Gastroesophageal sphincter (tissue), 4 donors: ENCODE data around the gene CPEB1. TPM values are rescaled to one million over a fixed set of nuclear protein-coding genes. Genes with fewer than 3 reads are reported as not detected.

Experiments used
- ATAC-seq: fragments of 150-250 bp; one replicate; pipeline ENCODE4 v1.9.1; 2016; ENCODE audit warnings: mild to moderate bottlenecking, moderate library complexity
- H3K27ac ChIP-seq, 4 donors: fragments of 200-600 bp; sonication (generic) in 3 of 4; 1 replicate in 3 of 4; 2 replicates in 1 of 4; pipeline ENCODE4 v1.5.1; 2016 to 2019
- H3K27me3 ChIP-seq: fragments of 200-600 bp; sonication (generic); one replicate; pipeline ENCODE4 v1.5.1; 2019
- H3K36me3 ChIP-seq, 2 donors: fragments of 200-600 bp; sonication (generic); one replicate each; pipeline ENCODE4 v1.5.1; 2019; ENCODE audit warnings: control low read depth in 1 of 2
- H3K4me1 ChIP-seq, 3 donors: fragments of 200-600 bp; sonication (generic); 1 replicate in 2 of 3; 2 replicates in 1 of 3; pipeline ENCODE4 v1.5.1; 2016 to 2019; ENCODE audit warnings: control low read depth in 2 of 3
- H3K4me3 ChIP-seq, 2 donors: fragments of 200-600 bp; sonication (generic); one replicate each; pipeline ENCODE4 v1.5.1; 2019; ENCODE audit warnings: mild to moderate bottlenecking in 1 of 2, moderate library complexity in 1 of 2
- H3K9me3 ChIP-seq, 3 donors: fragments of 200-600 bp; sonication (generic); one replicate each; pipeline ENCODE4 v1.5.1; 2017 to 2019; ENCODE audit warnings: control low read depth in 2 of 3
- CTCF ChIP-seq, 4 experiments: fragments of 200-600 bp in 2 of 4; fragments of 450-650 bp in 2 of 4; sonication (generic) in 1 of 4; IDR thresholded peaks; one replicate each; pipeline ENCODE4 v1.5.1; 2017 to 2019; ENCODE audit warnings: antibody characterized with exemption in 4 of 4, mild to moderate bottlenecking in 2 of 4, moderate library complexity in 2 of 4
- EP300 ChIP-seq: sonication (generic); formaldehyde crosslinking; IDR thresholded peaks from one replicate; pipeline ENCODE4 v1.6.1; 2017; ENCODE audit warnings: antibody characterized with exemption, mild to moderate bottlenecking
- POLR2A ChIP-seq, 2 donors: fragments of 450-650 bp; IDR thresholded peaks; one replicate each; pipeline ENCODE4 v1.6.1; 2017; ENCODE audit warnings: antibody characterized with exemption in 2 of 2, mild to moderate bottlenecking in 2 of 2, moderate library complexity in 1 of 2
- POLR2AphosphoS5 ChIP-seq: sonication (generic); formaldehyde crosslinking; IDR thresholded peaks from one replicate; pipeline ENCODE4 v1.6.1; 2017; ENCODE audit warnings: antibody characterized with exemption
- WGBS, 2 donors: methylation state at CpG; one replicate each; pipeline ENCODE4 v1.1.5; 2018; ENCODE audit warnings: low coverage in 1 of 2; 5-methylcytosine and 5-hydroxymethylcytosine counted together
- total RNA-seq, 4 donors: library from RNA; depleted of rRNA; stranded (reverse); fragments of >200 nt; gene quantifications; one replicate each; pipeline ENCODE4 v1.1.0, GENCODE V29; 2016

The CPEB1 gene
- total RNA-seq, 4 donors from 2014 or later: 3.2 to 7.8 (median 5.3) TPM

GRCh38 chr15:82680200-82681102 is 33.3 kb upstream of the CPEB1 start:
- ATAC-seq: no peak
- WGBS, 2 donors: 0% methylated on average over 3 of the region's 76 CpGs; no CpG with 5 or more reads in 1 of the 2 donors
- H3K27ac ChIP-seq: no peak overlapping the region
- H3K36me3 ChIP-seq: no peaks in the 10 kb centered on the region
- no peaks in the 10 kb centered on the region for H3K9me3 ChIP-seq
- peaks cover 74% of the 10 kb centered on the region for H3K27me3 ChIP-seq
- no peak for TF ChIP-seq EP300
- no peak for TF ChIP-seq POLR2AphosphoS5
- TF ChIP-seq CTCF (IDR thresholded peaks at IDR 0.05): no peak
- peak in 1 of 2 donors; percentile 11 for TF ChIP-seq POLR2A (IDR thresholded peaks at IDR 0.05)
- peak overlapping the region in 1 of 2 donors; percentile 39 for H3K4me3 ChIP-seq
- peaks cover 0 to 12% (median 0%) of the 10 kb centered on the region in 3 donors for H3K4me1 ChIP-seq

- H3K27me3 ChIP-seq: peaks cover 73% of the 10 kb centered on the region
Observed at GRCh38 chr15:82679626-82680199, 32.5 kb upstream of the CPEB1 start.

GRCh38 chr15:82677720-82678323 is 30.7 kb upstream of the CPEB1 start:
- Histone ChIP-seq H3K9me3 (no peaks in the 10 kb centered on the region), H3K4me3 (no peak overlapping the region), H3K27me3 (peaks cover 55% of the 10 kb centered on the region), H3K4me1 (peaks cover 0 to 12% (median 0%) of the 10 kb centered on the region in 3 donors), H3K36me3 (no peaks in the 10 kb centered on the region), H3K27ac (no peak overlapping the region)
- WGBS, 2 donors: 93% methylated on average over 3 of the region's 7 CpGs; no CpG with 5 or more reads in 1 of the 2 donors
- ATAC-seq: no peak
- TF ChIP-seq CTCF (IDR thresholded peaks at IDR 0.05) (no peak), POLR2A (IDR thresholded peaks at IDR 0.05) (no peak), POLR2AphosphoS5 (no peak), EP300 (no peak)

More at GRCh38 chr15:82679626-82680199, 32.5 kb upstream of the CPEB1 start:
- H3K36me3 ChIP-seq: no peaks in the 10 kb centered on the region
- no peak overlapping the region for H3K27ac ChIP-seq
- no peaks in the 10 kb centered on the region for H3K9me3 ChIP-seq
- WGBS, 2 donors: 20 to 41% methylated on average over 1 to 8 of the region's 19 CpGs
- peaks cover 0 to 12% (median 0%) of the 10 kb centered on the region in 3 donors for H3K4me1 ChIP-seq
- TF ChIP-seq POLR2A (IDR thresholded peaks at IDR 0.05) (no peak), CTCF (IDR thresholded peaks at IDR 0.05) (no peak), POLR2AphosphoS5 (no peak), EP300 (no peak)
- H3K4me3 ChIP-seq: peak overlapping the region in 1 of 2 donors; percentile 39
- no peak for ATAC-seq

- no peak for ATAC-seq
- WGBS, 2 donors: 58 to 88% methylated on average over 2 of the region's 2 CpGs
- peaks cover 0 to under 1% (median 0%) of the 10 kb centered on the region in 3 donors for H3K4me1 ChIP-seq
- TF ChIP-seq POLR2AphosphoS5: no peak
- no peak for TF ChIP-seq CTCF (IDR thresholded peaks at IDR 0.05)
- TF ChIP-seq POLR2A (IDR thresholded peaks at IDR 0.05): no peak
- TF ChIP-seq EP300: no peak
- H3K36me3 ChIP-seq: no peaks in the 10 kb centered on the region
- no peak overlapping the region for H3K27ac ChIP-seq
- H3K9me3 ChIP-seq: no peaks in the 10 kb centered on the region
- no peak overlapping the region for H3K4me3 ChIP-seq
- H3K27me3 ChIP-seq: peaks cover 26% of the 10 kb centered on the region
Observed at GRCh38 chr15:82674873-82675272, 27.7 kb upstream of the CPEB1 start.
